ENCODE results near the gene RDH13.

DNA sequence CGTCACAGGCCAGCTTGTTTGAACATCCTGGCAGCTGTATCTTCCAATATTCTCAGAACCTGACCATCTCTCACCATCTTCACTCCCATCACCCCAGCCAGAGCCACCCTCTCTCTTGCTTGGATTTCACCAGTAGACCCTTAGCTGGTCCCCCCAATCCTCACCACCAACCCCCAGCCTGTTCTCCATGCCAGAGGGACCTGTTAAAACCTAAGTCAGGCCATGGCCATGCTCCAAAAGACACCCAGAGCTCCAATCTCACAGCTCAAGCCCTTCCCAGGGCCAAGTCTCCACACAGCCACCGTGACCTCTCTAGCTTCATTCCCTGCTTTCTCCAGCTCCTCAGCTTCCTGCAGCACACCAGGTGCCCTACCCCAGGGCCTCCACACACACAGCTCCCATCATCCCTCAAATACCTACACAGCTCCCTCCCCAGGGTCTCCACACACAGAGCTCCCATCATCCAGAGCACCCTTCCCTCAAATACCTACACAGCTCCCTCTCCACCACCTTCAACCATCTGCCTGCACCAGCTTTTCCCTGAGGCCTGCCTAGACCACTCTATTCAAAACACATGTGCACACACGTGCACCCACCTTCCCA lies 26.5 kb upstream of the RDH13 start:
- TF ChIP-seq EZH2phosphoT487 (IDR thresholded peaks at IDR 0.05; ENCODE audit: insufficient read depth, low read depth) (no peak), EZH2 (IDR thresholded peaks at IDR 0.05; ENCODE audit: insufficient read depth, poor library complexity, severe bottlenecking) (no peak)
